GM20000 (cell line): ENCODE data around the gene MXD3.
A peak's percentile ranks its signal among the peaks of the same experiment; 100 is the strongest.

Experiments used
- DNase-seq: peaks from one replicate; pipeline ENCODE4 v3.0.0; 2012; ENCODE audit warnings: low spot score
- CTCF ChIP-seq: IDR thresholded peaks from 2 replicates; pipeline ENCODE4 v1.5.1; 2012; ENCODE audit warnings: mild to moderate bottlenecking, control low read depth; ENCODE audit errors: extremely low read depth, missing control alignments

The MXD3 gene

DNA sequence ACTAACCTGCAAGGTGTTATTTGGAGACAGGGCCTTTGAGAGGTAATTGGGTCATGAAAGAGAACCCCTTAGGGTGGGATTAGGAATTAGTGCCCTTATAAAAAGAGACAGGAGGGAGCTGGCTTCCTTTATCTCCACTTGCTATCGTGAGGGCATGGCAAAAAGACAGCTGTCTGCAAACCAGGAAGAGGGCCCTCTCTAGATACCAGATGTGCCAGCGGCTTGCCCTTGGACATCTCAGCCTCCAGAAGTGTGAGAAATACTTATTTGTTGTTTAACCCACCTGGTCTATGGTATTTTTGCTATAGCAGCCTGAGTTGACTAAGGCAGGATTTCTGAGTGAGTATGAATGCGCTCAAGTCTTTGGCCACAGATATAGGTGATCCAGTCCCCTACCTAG is 45.0 kb upstream of the MXD3 start:
- TF ChIP-seq CTCF, result no peak
- DNase-seq, result no peak

- no peak for TF ChIP-seq CTCF
Measured at GRCh38 chr5:177355868-177356168, 44.1 kb upstream of the MXD3 start.

GRCh38 chr5:177355162-177355867 is 43.6 kb upstream of the MXD3 start:
- DNase-seq, result no peak
- no peak for TF ChIP-seq CTCF

More at GRCh38 chr5:177355868-177356168, 44.1 kb upstream of the MXD3 start:
- DNase-seq, result no peak

- no peak for TF ChIP-seq CTCF
- no peak for DNase-seq
Measured at GRCh38 chr5:177354711-177355110, 43.0 kb upstream of the MXD3 start.

- DNase-seq, result no peak
Measured at GRCh38 chr5:177354256-177354655, 42.6 kb upstream of the MXD3 start.

DNA sequence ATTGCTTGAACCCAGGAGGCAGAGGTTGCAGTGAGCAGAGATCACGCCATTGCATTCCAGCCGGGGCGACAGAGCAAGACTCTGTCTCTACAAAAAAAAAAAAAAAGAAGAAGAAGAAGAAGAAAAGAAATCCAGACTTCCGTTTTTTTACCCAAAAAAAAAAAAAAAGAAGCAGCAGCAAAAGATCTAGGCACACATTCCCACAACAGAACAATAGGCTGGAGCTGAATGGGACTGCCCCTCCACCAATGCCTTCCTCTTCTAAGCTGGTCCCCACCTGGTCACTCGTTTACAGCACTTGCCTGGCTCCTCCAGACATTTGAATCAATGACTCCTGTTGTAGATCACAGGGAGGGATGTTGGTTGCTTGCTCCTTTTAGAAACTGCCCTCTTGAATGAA is 41.4 kb upstream of the MXD3 start:
- no peak for DNase-seq
- TF ChIP-seq CTCF, result no peak

More at GRCh38 chr5:177354256-177354655, 42.6 kb upstream of the MXD3 start:
- no peak for TF ChIP-seq CTCF

DNA sequence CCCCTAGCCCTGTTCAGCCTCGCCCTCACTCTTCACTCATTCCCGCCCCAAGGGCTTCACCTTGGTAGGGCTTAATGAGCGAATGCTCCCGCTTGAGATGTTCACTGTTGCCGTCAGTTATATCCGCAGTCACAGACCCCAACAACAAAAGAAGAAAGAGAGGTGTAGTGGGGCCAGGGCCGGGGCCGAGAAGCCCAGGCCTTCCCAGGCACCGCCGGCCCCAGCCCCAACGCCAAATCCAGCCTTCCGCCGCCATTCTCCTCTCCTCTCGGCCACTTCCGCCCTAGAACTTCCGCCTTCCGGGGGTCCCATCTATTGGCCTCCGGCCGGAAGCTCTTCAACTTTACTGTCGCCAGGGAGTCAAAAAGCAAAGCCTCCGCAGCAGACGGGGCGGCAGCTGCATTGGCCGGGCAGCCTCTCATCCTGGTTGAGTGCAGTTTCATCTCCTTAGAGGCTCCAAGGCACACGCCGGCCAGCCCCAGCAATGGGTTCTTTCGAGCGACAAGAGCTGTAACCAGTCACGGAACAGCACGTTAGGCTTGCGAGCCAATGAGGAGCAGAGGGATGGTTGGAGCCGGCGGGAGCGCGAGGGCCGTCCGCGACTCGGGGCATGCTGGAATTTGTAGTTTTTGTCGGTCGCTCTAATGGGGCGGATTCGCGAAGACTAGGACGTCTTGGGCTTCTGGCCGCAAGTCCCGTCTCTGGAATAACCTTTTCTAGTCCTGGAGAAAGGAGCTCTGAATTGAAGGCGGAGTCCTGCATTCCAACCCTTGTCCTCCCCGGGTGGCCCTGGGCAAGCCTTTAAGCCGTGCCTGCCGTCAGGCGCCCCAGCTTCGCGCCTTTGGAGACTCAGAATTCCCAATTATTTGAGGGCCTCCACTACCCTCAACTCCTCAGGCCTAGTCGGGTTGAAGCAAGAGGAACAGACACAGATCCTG is 40.0 kb upstream of the MXD3 start, which contains the start of gene LMAN2:
Gene LMAN2 (minus strand): TSS at position 277 of the 938 bp plus-strand sequence. CDS start 21 bp downstream, at position 256.
- DNase-seq, result peak; percentile 94
- TF ChIP-seq CTCF, result no peak
